Renal cortical epithelial cell (primary cell): ENCODE results near the gene ST3GAL4. TPM values are rescaled to one million over a fixed set of nuclear protein-coding genes. Genes with fewer than 3 reads are reported as not detected.

Experiments
- DNase-seq: peaks from one replicate; pipeline ENCODE4 v3.0.0-alpha.2; 2011; ENCODE audit warnings: low read depth
- total RNA-seq: library from RNA; depleted of rRNA; stranded (reverse); fragments of >200 nt; gene quantifications from 2 replicates; pipeline ENCODE4 v1.2.3, GENCODE V29; 2014

Gene ST3GAL4
- total RNA-seq, 1 donor from 2014 or later: 17.8 TPM

- no peak for DNase-seq
Observed at GRCh38 chr11:126329644-126330211, 25.8 kb upstream of the ST3GAL4 start.

- no peak for DNase-seq
Observed at GRCh38 chr11:126331286-126331685, 24.2 kb upstream of the ST3GAL4 start.

- DNase-seq: peak; percentile 76
Observed at GRCh38 chr11:126332221-126332711, 23.2 kb upstream of the ST3GAL4 start.

GRCh38 chr11:126333142-126333541 lies 22.3 kb upstream of the ST3GAL4 start:
- DNase-seq: no peak

- no peak for DNase-seq
Observed at GRCh38 chr11:126334659-126335462, 20.6 kb upstream of the ST3GAL4 start.

- DNase-seq: no peak
Observed at GRCh38 chr11:126335463-126335760, 20.1 kb upstream of the ST3GAL4 start.

GRCh38 chr11:126336138-126336541 lies 19.3 kb upstream of the ST3GAL4 start:
- no peak for DNase-seq

GRCh38 chr11:126336671-126337101 lies 18.8 kb upstream of the ST3GAL4 start:
- no peak for DNase-seq

- DNase-seq: no peak
Observed at GRCh38 chr11:126337126-126337473, 18.4 kb upstream of the ST3GAL4 start.

- no peak for DNase-seq
Observed at GRCh38 chr11:126337474-126338241, 17.8 kb upstream of the ST3GAL4 start.

GRCh38 chr11:126338346-126339055 lies 17.0 kb upstream of the ST3GAL4 start:
- no peak for DNase-seq

GRCh38 chr11:126339073-126339862 lies 16.2 kb upstream of the ST3GAL4 start:
- no peak for DNase-seq

GRCh38 chr11:126339863-126340434 lies 15.5 kb upstream of the ST3GAL4 start:
- DNase-seq: peak; percentile 71

- DNase-seq: no peak
Observed at GRCh38 chr11:126340960-126341606, 14.4 kb upstream of the ST3GAL4 start.

GRCh38 chr11:126341760-126342161 lies 13.7 kb upstream of the ST3GAL4 start:
- DNase-seq: no peak

GRCh38 chr11:126343051-126343450 lies 12.4 kb upstream of the ST3GAL4 start:
- no peak for DNase-seq

GRCh38 chr11:126344141-126345080 lies 11.1 kb upstream of the ST3GAL4 start:
- no peak for DNase-seq

GRCh38 chr11:126345283-126345682 lies 10.2 kb upstream of the ST3GAL4 start:
- DNase-seq: no peak
